IMR-90 (cell line): ENCODE results near the gene NECTIN2. TPM values are rescaled to one million over a fixed set of nuclear protein-coding genes. Genes with fewer than 3 reads are reported as not detected.
"Not testable (repeated sequence)": the region's sequence is repeated elsewhere in the genome, so short reads cannot be mapped to it uniquely, and the experiment has no call there.

ENCODE experiments used
- ATAC-seq: fragments of 200-7000 bp; cut with Tn5 transposase; 2 replicates; pipeline ENCODE4 v1.9.1; 2020; ENCODE audit warnings: low read depth, mild to moderate bottlenecking, moderate library complexity
- BruUV-seq: library from RNA; stranded (reverse); fragments of 400-500 nt; replicated peaks from 2 replicates; lab custom pipeline; 2021; lab: Mats Ljungman, UMichigan
- CTCF ChIA-PET: fragments of 300-600 bp; formaldehyde crosslinking; extraction: SDS; loops from one replicate; lab custom pipeline; 2021; ENCODE audit warnings: antibody characterized with exemption; lab: Yijun Ruan, JAX
- POLR2A ChIA-PET: fragments of 300-600 bp; sonication (Branson Sonifier 250); formaldehyde crosslinking; loops from one replicate; lab custom pipeline; 2022; ENCODE audit warnings: antibody characterized with exemption; ENCODE audit not compliant: unreplicated experiment; lab: Charles Lee
- DNase-seq: peaks from one replicate; pipeline ENCODE4 v3.0.0; 2013
- H2AFZ ChIP-seq: replicated peaks from 2 replicates; pipeline ENCODE3; 2013; ENCODE audit warnings: low read length, mild to moderate bottlenecking; ENCODE audit not compliant: poor library complexity
- H2AK5ac ChIP-seq: 2 replicates; pipeline ENCODE4 v1.6.1; 2013; ENCODE audit warnings: low read depth, low read length, inconsistent platforms
- H2AK9ac ChIP-seq: replicated peaks from 2 replicates; pipeline ENCODE3; 2013; ENCODE audit warnings: mild to moderate bottlenecking, low read depth, low read length, moderate library complexity; ENCODE audit not compliant: poor library complexity
- H2BK120ac ChIP-seq: 2 replicates; pipeline ENCODE4 v1.6.1; 2013; ENCODE audit warnings: low read depth, low read length, inconsistent platforms
- H2BK15ac ChIP-seq: 3 replicates; pipeline ENCODE4 v1.6.1; 2013; ENCODE audit warnings: low read depth, low read length, inconsistent platforms
- H2BK20ac ChIP-seq: 2 replicates; pipeline ENCODE4 v1.6.1; 2013; ENCODE audit warnings: low read depth, mild to moderate bottlenecking, inconsistent platforms, low read length, moderate library complexity
- H2BK5ac ChIP-seq: 2 replicates; pipeline ENCODE4 v1.6.1; 2013; ENCODE audit warnings: mild to moderate bottlenecking, low read depth, low read length, inconsistent platforms; ENCODE audit not compliant: poor library complexity, severe bottlenecking
- H3K14ac ChIP-seq: replicated peaks from 2 replicates; pipeline ENCODE4 v1.6.1; 2013; ENCODE audit warnings: low read depth, low read length, inconsistent platforms
- H3K18ac ChIP-seq: 2 replicates; pipeline ENCODE4 v1.6.1; 2013; ENCODE audit warnings: low read depth, low read length, control low read depth
- H3K23ac ChIP-seq: 2 replicates; pipeline ENCODE4 v1.6.1; 2013; ENCODE audit warnings: low read depth, low read length, inconsistent platforms
- H3K27ac ChIP-seq: 2 replicates; pipeline ENCODE4 v1.5.1; 2013; ENCODE audit warnings: mild to moderate bottlenecking, control low read depth, low read length; ENCODE audit not compliant: insufficient read depth
- H3K27me3 ChIP-seq: 2 replicates; pipeline ENCODE4 v1.6.1; 2013; ENCODE audit warnings: low read length; ENCODE audit not compliant: control insufficient read depth, insufficient read depth
- H3K36me3 ChIP-seq: 2 replicates; pipeline ENCODE4 v1.6.1; 2013; ENCODE audit warnings: low read length, mixed read lengths; ENCODE audit not compliant: control insufficient read depth, insufficient read depth
- H3K4ac ChIP-seq: 2 replicates; pipeline ENCODE4 v1.6.1; 2013; ENCODE audit warnings: low read depth, low read length, inconsistent platforms
- H3K4me1 ChIP-seq: 2 replicates; pipeline ENCODE4 v1.6.1; 2013; ENCODE audit warnings: low read length, mixed read lengths; ENCODE audit not compliant: control insufficient read depth, insufficient read depth
- H3K4me2 ChIP-seq: 2 replicates; pipeline ENCODE4 v1.6.1; 2013; ENCODE audit warnings: low read depth, mild to moderate bottlenecking, control low read depth, low read length, moderate library complexity
- H3K4me3 ChIP-seq: 2 replicates; pipeline ENCODE4 v1.5.1; 2013; ENCODE audit warnings: low read depth, mild to moderate bottlenecking, control low read depth, low read length, moderate library complexity; ENCODE audit not compliant: insufficient read depth
- H3K56ac ChIP-seq: 2 replicates; pipeline ENCODE4 v1.6.1; 2013; ENCODE audit warnings: low read length, inconsistent platforms; ENCODE audit not compliant: insufficient read depth; ENCODE audit errors: extremely low read depth
- H3K79me1 ChIP-seq, 2 experiments: 2 replicates each; pipeline ENCODE4 v1.6.1; 2013; ENCODE audit warnings: low read length in 2 of 2, inconsistent platforms in 1 of 2, low read depth in 1 of 2
- H3K9ac ChIP-seq: 2 replicates; pipeline ENCODE4 v1.6.1; 2013; ENCODE audit warnings: low read depth, low read length, control low read depth
- H3K9me1 ChIP-seq: 2 replicates; pipeline ENCODE4 v1.6.1; 2013; ENCODE audit warnings: low read length, inconsistent platforms; ENCODE audit not compliant: insufficient read depth
- H3K9me3 ChIP-seq: 2 replicates; pipeline ENCODE4 v1.6.1; 2013; ENCODE audit warnings: low read length; ENCODE audit not compliant: control insufficient read depth, insufficient read depth
- H4K20me1 ChIP-seq: 2 replicates; pipeline ENCODE4 v1.6.1; 2013; ENCODE audit warnings: low read length, inconsistent platforms; ENCODE audit not compliant: insufficient read depth
- H4K5ac ChIP-seq: 2 replicates; pipeline ENCODE4 v1.6.1; 2013; ENCODE audit warnings: mild to moderate bottlenecking, low read depth, low read length, control low read depth
- H4K8ac ChIP-seq, 2 experiments: 2 replicates each; pipeline ENCODE4 v1.6.1; 2013; ENCODE audit warnings: low read depth in 2 of 2, low read length in 2 of 2, control low read depth in 1 of 2, inconsistent platforms in 1 of 2
- H4K91ac ChIP-seq: 2 replicates; pipeline ENCODE4 v1.6.1; 2013; ENCODE audit warnings: low read depth, low read length, inconsistent platforms; ENCODE audit not compliant: insufficient read depth
- CEBPB ChIP-seq: IDR thresholded peaks from 2 replicates; pipeline ENCODE4 v1.6.1; 2012; ENCODE audit warnings: low read depth, low read length, improper control_type of control experiment
- CTCF ChIP-seq: conservative IDR thresholded peaks from 2 replicates; pipeline ENCODE4 v1.5.1; 2012; ENCODE audit warnings: mild to moderate bottlenecking, low read depth, low read length, improper control_type of control experiment
- WGBS, 2 experiments: methylation state at CpG; one replicate each; pipeline versions ENCODE4 v1.1.5 to v1.1.7; 2013; ENCODE audit warnings: missing lambda C conversion rate in 2 of 2; ENCODE audit not compliant: insufficient read length in 1 of 2; ENCODE audit errors: extremely low coverage in 2 of 2; 5-methylcytosine and 5-hydroxymethylcytosine counted together
- dilution Hi-C: fragments of 300-500 bp; cut with HindIII; formaldehyde crosslinking; loops from one replicate; pipeline ENCODE4 v1.14.3; 2018; ENCODE audit warnings: low sequenced_read_pairs; ENCODE audit not compliant: unreplicated experiment
- in situ Hi-C: fragments of 300-500 bp; cut with MboI; formaldehyde crosslinking; loops from 3 replicates; pipeline ENCODE4 v1.14.3; 2019; ENCODE audit warnings: low sequenced_read_pairs, inconsistent platforms, mixed read lengths
- intact Hi-C: fragments of 100-400 bp; cut with micrococcal nuclease; formaldehyde crosslinking; loops from 2 replicates; pipeline ENCODE4 v1.10.0; 2022
- polyA plus RNA-seq, 3 experiments: library from polyadenylated mRNA; depleted of rRNA; stranded (reverse); fragments of >200 nt; gene quantifications; 2 replicates each; pipeline ENCODE4 v1.2.3, GENCODE V29; 2012; ENCODE audit warnings: low replicate concordance in 1 of 3
- total RNA-seq: library from RNA; depleted of rRNA; stranded (reverse); fragments of >200 nt; gene quantifications from 2 replicates; pipeline ENCODE4 v1.2.3, GENCODE V29; 2012

Gene NECTIN2
- total and polyA plus RNA-seq, 2 of the 4 experiments (the other 2 are of a cell fraction) = 77.8 to 170 TPM

GRCh38 chr19:44912854-44913253 lies 66.8 kb downstream of the NECTIN2 start:
- Histone ChIP-seq H3K27ac (no peak overlapping the region), H2BK5ac (no peak overlapping the region), H3K79me1 (no peaks in the 10 kb centered on the region), H3K9me1 (peaks cover 4% of the 10 kb centered on the region; the same call in 1 of the 2 replicates), H2BK15ac (0 out of 3 replicates have a peak overlapping the region, but pooled peaks have one; percentile 17), H3K9me3 (no peaks in the 10 kb centered on the region), H2AK5ac (no peak overlapping the region), H4K5ac (no peak overlapping the region), H3K4ac (no peak overlapping the region), H2AFZ (no peak overlapping the region), H3K36me3 (no peaks in the 10 kb centered on the region), H3K18ac (no peak overlapping the region), H2AK9ac (no peak overlapping the region), H3K9ac (no peak overlapping the region), H3K4me1 (peaks cover 12% of the 10 kb centered on the region), H2BK120ac (peak overlapping the region; percentile 15; the same call in 1 of the 2 replicates), H3K14ac (no peak overlapping the region), H3K23ac (no peak overlapping the region), H3K27me3 (no peaks in the 10 kb centered on the region), H3K56ac (no peak overlapping the region), H3K4me2 (no peak overlapping the region), H4K91ac (no peak overlapping the region), H2BK20ac (no peak overlapping the region), H4K20me1 (no peaks in the 10 kb centered on the region; the same call in 1 of the 2 replicates), H3K4me3 (no peak overlapping the region), H4K8ac (0 out of 4 replicates have a peak overlapping the region, but pooled peaks of 1 of the 2 experiments have one; percentile 33)
- in situ Hi-C loops (loop anchor here (5.0 kb wide), 1 partner anchor 39 kb away; no protein-coding TSS in a partner anchor), intact Hi-C loops (no loop called here), dilution Hi-C loops (no loop called here)
- CTCF ChIA-PET = no interaction called here
- POLR2A ChIA-PET = no interaction called here
- WGBS, 2 experiments = 11% methylated on average over 3 of the region's 6 CpGs; no CpG with 5 or more reads in 1 of the 2 experiments
- DNase-seq = no peak
- no TSS peak for BruUV-seq
- ATAC-seq = no peak
- TF ChIP-seq CTCF = no peak
- peak; percentile 50 for TF ChIP-seq CEBPB

- H4K20me1 ChIP-seq, DNase-seq, H3K27ac ChIP-seq, H2AK9ac ChIP-seq, BruUV-seq, H3K9me1 ChIP-seq, H3K9ac ChIP-seq, H3K9me3 ChIP-seq, H3K18ac ChIP-seq, CTCF ChIA-PET, H3K4ac ChIP-seq, H4K5ac ChIP-seq, H3K4me2 ChIP-seq, H2BK120ac ChIP-seq, H2BK5ac ChIP-seq, intact Hi-C loops, H4K91ac ChIP-seq, H3K56ac ChIP-seq, H3K27me3 ChIP-seq, H3K36me3 ChIP-seq, H2BK20ac ChIP-seq, H3K4me3 ChIP-seq, ATAC-seq, H3K14ac ChIP-seq, dilution Hi-C loops, POLR2A ChIA-PET, H3K79me1 ChIP-seq, H3K23ac ChIP-seq, H2BK15ac ChIP-seq: not testable (repeated sequence)
- Histone ChIP-seq H4K8ac (peak overlapping the region; percentile 55 to 85; a peak in 2 of 4 replicates), H3K4me1 (peaks cover 12% of the 10 kb centered on the region), H2AFZ (peak overlapping the region; percentile 94), H2AK5ac (peak overlapping the region; percentile 85; the same call in 1 of the 2 replicates)
- WGBS, 2 experiments = 78% methylated on average over 8 of the region's 23 CpGs; no CpG with 5 or more reads in 1 of the 2 experiments
- in situ Hi-C loops = loop anchor here (5.0 kb wide), 1 partner anchor 39 kb away; no protein-coding TSS in a partner anchor
Observed at GRCh38 chr19:44913512-44914432, 67.7 kb downstream of the NECTIN2 start.
